Measurements from ENCODE around the gene HES4. TPM values are rescaled to one million over a fixed set of nuclear protein-coding genes. Genes with fewer than 3 reads are reported as not detected.

HES4 gene
- total RNA-seq, 1 donor from 2014 or later, result 37.6 TPM

DNA sequence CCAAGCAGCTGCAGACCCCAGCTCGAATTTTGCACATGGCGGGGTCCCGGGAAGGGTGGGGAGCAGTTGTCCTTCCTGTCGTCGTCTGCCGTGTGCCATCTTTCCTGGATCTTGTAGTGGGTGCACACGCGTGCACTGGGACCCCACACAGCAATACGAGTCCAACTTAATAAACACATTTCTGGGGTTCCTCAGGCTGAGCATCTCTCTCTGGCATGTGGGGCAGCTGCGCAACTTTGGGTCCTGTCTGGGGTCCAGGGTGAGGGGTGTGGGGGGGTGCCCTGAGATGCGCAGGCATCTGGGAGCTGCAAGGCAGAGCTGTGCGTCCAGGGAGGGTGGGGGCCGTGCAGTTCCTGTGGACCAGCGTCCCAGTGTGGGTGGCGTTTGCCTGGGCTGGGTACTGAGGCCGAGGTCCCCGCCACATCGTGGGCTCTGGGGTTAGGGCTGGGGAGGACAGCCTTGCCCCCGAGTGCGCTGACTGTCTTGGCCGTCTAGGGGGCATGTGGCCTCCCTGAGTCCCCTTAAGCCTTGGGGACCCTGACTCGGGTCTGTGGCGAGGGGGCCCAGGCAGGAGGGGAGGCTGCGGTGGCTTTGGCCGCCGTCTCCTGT, 34.3 kb downstream of the HES4 start:
- Mint-ChIP-seq H3K4me1 (ENCODE audit: unreplicated experiment) (no peaks in the 10 kb centered on the region), H3K9me3 (no peaks in the 10 kb centered on the region), H3K27me3 (peaks cover 26% of the 10 kb centered on the region), H3K4me3 (no peak overlapping the region), H3K27ac (no peak overlapping the region), H3K36me3 (no peaks in the 10 kb centered on the region)
- DNase-seq (ENCODE audit: extremely low spot score, unreplicated experiment), result no peak
- TF ChIP-seq CTCF (conservative IDR thresholded peaks at IDR 0.05), result no peak

DNA sequence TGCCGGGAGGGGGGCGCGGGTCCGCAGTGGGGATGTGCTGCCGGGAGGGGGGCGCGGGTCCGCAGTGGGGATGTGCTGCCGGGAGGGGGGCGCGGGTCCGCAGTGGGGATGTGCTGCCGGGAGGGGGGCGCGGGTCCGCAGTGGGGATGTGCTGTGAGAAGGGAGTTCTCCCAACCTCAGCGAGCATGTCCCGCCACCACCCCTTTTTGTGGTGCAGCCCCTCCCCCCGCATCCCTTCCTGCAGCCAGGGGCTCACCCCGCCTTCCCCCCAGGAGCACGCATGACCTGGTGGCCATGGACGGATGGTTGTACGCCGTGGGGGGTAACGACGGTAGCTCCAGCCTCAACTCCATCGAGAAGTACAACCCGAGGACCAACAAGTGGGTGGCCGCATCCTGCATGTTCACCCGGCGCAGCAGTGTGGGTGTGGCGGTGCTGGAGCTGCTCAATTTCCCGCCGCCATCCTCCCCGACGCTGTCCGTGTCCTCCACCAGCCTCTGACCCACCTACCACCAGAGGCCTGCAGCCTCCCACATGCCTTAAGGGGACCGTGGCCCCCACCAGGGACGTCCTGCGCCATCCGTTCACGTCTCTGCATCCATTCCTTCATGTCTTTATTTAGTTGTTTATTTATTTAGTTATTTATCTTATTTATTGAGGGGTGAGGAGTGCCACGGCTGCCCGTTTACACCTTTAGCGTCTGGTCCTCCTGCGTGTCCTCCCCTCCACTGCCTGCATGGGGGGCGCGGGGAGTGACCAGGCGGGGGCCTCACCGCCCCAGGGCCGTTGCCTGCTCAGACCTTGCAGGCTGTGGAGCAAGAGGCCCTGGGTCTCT, 35.0 kb downstream of the HES4 start:
- Mint-ChIP-seq H3K4me1 (ENCODE audit: unreplicated experiment) (no peaks in the 10 kb centered on the region), H3K27me3 (peaks cover 26% of the 10 kb centered on the region), H3K36me3 (no peaks in the 10 kb centered on the region), H3K4me3 (no peak overlapping the region), H3K27ac (no peak overlapping the region), H3K9me3 (no peaks in the 10 kb centered on the region)
- TF ChIP-seq CTCF (conservative IDR thresholded peaks at IDR 0.05), result no peak
- DNase-seq (ENCODE audit: extremely low spot score, unreplicated experiment), result no peak

DNA sequence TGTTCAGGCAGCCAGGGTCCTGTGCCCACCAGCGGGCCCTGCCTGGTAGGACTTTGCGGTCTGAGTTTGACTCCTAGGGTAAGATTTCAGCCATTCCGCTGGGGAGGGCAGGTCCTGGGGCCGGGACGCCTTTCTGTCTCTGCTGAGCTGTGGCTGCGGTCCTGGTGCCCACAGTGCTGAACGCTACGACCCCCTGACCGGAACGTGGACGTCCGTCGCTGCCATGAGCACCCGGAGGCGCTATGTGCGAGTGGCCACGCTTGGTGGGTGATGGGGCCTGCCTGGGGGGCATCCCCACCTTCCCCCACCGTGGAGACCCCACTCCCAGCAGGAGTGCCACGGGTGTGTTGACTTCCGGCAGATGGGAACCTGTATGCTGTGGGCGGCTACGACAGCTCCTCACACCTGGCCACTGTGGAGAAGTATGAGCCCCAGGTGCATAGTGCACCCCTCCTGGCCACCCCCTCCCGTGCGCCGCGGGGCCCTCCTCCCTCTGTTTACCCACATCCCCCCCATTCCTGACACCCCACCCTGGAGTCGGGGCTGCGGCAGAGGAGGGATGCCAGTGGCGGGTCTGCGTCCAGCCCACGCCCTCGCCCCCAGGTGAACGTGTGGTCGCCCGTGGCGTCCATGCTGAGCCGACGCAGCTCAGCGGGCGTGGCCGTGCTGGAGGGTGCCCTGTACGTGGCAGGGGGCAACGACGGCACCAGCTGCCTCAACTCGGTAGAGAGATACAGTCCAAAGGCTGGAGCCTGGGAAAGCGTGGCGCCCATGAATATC, 36.0 kb downstream of the HES4 start:
- no peaks in the 10 kb centered on the region for H3K4me1 Mint-ChIP-seq (ENCODE audit: unreplicated experiment)
- no peak overlapping the region for H3K27ac Mint-ChIP-seq
- peaks cover 17% of the 10 kb centered on the region for H3K27me3 Mint-ChIP-seq
- no peaks in the 10 kb centered on the region for H3K36me3 Mint-ChIP-seq
- H3K4me3 Mint-ChIP-seq, result no peak overlapping the region
- no peak for DNase-seq (ENCODE audit: extremely low spot score, unreplicated experiment)
- TF ChIP-seq CTCF (conservative IDR thresholded peaks at IDR 0.05), result no peak
- no peaks in the 10 kb centered on the region for H3K9me3 Mint-ChIP-seq

DNA sequence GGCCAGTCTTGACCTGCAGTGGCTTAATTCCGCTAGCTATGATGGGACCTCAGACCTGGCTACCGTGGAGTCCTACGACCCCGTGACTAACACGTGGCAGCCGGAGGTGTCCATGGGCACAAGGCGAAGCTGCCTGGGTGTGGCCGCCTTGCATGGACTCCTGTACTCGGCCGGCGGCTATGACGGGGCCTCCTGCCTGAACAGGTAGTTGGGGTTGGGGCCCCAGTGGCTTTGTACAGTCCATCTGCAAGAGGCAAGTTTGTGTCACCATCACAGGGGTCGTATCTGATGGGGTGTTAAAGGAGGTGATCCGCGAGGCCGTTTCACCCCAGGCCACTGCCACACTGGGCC, 36.6 kb downstream of the HES4 start:
- H3K4me1 Mint-ChIP-seq (ENCODE audit: unreplicated experiment), result peaks cover 4% of the 10 kb centered on the region
- H3K27ac Mint-ChIP-seq, result no peak overlapping the region
- H3K9me3 Mint-ChIP-seq, result no peaks in the 10 kb centered on the region
- no peaks in the 10 kb centered on the region for H3K36me3 Mint-ChIP-seq
- no peak for TF ChIP-seq CTCF (conservative IDR thresholded peaks at IDR 0.05)
- H3K4me3 Mint-ChIP-seq, result no peak overlapping the region
- no peak for DNase-seq (ENCODE audit: extremely low spot score, unreplicated experiment)
- H3K27me3 Mint-ChIP-seq, result peaks cover 10% of the 10 kb centered on the region

GRCh38 chr1:962381-963300, 37.3 kb downstream of the HES4 start:
- H3K9me3 Mint-ChIP-seq, result no peaks in the 10 kb centered on the region
- no peak for DNase-seq (ENCODE audit: extremely low spot score, unreplicated experiment)
- peaks cover 8% of the 10 kb centered on the region for H3K4me1 Mint-ChIP-seq (ENCODE audit: unreplicated experiment)
- TF ChIP-seq CTCF (conservative IDR thresholded peaks at IDR 0.05), result no peak
- peak overlapping the region; percentile 78 for H3K4me3 Mint-ChIP-seq
- H3K27ac Mint-ChIP-seq, result no peak overlapping the region
- H3K36me3 Mint-ChIP-seq, result peaks cover 2% of the 10 kb centered on the region
- H3K27me3 Mint-ChIP-seq, result peaks cover 7% of the 10 kb centered on the region

Data from type B pancreatic cell (in vitro differentiated cells).